Right lobe of liver (tissue), 4 donors: ENCODE data around the gene OR10V1.

Source experiments
- CTCF ChIP-seq, 4 donors: fragments of 200-600 bp in 3 of 4; fragments of 450-650 bp in 1 of 4; IDR thresholded peaks; one replicate each; pipeline versions ENCODE4 v1.5.1 to v1.8.0; 2016 to 2022; ENCODE audit warnings: antibody characterized with exemption in 4 of 4, mild to moderate bottlenecking in 2 of 4
- POLR2A ChIP-seq: fragments of 450-650 bp; IDR thresholded peaks from one replicate; pipeline ENCODE4 v1.6.1; 2017; ENCODE audit warnings: antibody characterized with exemption, mild to moderate bottlenecking
- donor health status: DM: no; HTN: no; CAD: no.
- donor health status: DM: no; HTN: no; CAD: no.
- donor health status: DM: no; HTN: yes; CAD: no.

- TF ChIP-seq POLR2A (no peak), CTCF (IDR thresholded peaks at IDR 0.05) (no peak)
Measured at GRCh38 chr11:59706518-59707285, 6.9 kb downstream of the OR10V1 start.
